ENCODE results near the gene TTLL5.

GRCh38 chr14:75724414-75725204 is 63.6 kb downstream of the TTLL5 start:
- TF ChIP-seq GATA3 (IDR thresholded peaks at IDR 0.05; ENCODE audit: low read depth, low read length), result no peak
- no peak for TF ChIP-seq GATA2 (IDR thresholded peaks at IDR 0.05; ENCODE audit: low read depth, low read length)
